Spleen (tissue), 7 donors: ENCODE measurements around the gene GGTLC2.

ENCODE experiments used
- CTCF ChIP-seq, 11 experiments: fragments of 200-600 bp in 7 of 11; fragments of 450-650 bp in 4 of 11; sonication (generic) in 4 of 11; IDR thresholded peaks in 8 of 11; conservative IDR thresholded peaks in 3 of 11; 1 replicate in 7 of 11; 2 replicates in 4 of 11; pipeline versions ENCODE4 v1.4.0 to v1.8.0; 2016 to 2021; ENCODE audit warnings: antibody characterized with exemption in 11 of 11, inconsistent platforms in 4 of 11, mild to moderate bottlenecking in 1 of 11
- POLR2A ChIP-seq, 3 donors: fragments of 450-650 bp; IDR thresholded peaks; one replicate each; pipeline ENCODE4 v1.5.1; 2017; ENCODE audit warnings: antibody characterized with exemption in 3 of 3, mild to moderate bottlenecking in 1 of 3
- POLR2AphosphoS5 ChIP-seq, 3 donors: sonication (generic); formaldehyde crosslinking; IDR thresholded peaks; one replicate each; pipeline ENCODE4 v1.5.1; 2017; ENCODE audit warnings: antibody characterized with exemption in 3 of 3
- donor health status: DM: no; HTN: no; CAD: no; lungs with moderate emphysema.
- donor health status: DM: no; HTN: no; CAD: no.
- donor health status: DM: no; HTN: no; CAD: no.

- TF ChIP-seq POLR2A (IDR thresholded peaks at IDR 0.05) (no peak), POLR2AphosphoS5 (IDR thresholded peaks at IDR 0.05) (no peak), CTCF (IDR thresholded peaks at IDR 0.05 in 8 of 11, conservative IDR thresholded peaks at IDR 0.05 in 3 of 11) (no peak)
Observed at GRCh38 chr22:22667966-22668880, 23.8 kb downstream of the GGTLC2 start.
